ENCODE measurements around the gene RALGPS1.

Gene RALGPS1

DNA sequence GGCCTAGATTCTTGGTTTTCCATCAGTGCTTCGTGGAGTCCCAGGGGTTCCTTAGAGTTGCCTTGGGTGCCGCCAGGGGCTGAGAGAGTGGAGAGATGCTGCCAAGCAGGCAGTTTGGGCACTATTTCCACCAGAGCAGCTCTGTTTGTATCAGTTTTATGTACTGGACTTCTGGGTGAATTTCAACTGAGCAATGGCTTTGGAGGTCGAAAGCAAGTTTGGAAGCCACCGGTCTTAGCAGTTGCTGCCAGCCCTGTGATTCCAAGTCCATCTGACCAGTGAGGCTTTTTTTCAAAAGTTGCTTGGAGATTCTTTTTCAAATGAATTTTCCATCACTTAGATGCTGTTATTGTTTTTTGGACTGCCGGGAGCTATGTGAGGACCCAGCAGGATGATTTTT lies 139.4 kb downstream of the RALGPS1 start:
- DNase-seq: no peak

DNA sequence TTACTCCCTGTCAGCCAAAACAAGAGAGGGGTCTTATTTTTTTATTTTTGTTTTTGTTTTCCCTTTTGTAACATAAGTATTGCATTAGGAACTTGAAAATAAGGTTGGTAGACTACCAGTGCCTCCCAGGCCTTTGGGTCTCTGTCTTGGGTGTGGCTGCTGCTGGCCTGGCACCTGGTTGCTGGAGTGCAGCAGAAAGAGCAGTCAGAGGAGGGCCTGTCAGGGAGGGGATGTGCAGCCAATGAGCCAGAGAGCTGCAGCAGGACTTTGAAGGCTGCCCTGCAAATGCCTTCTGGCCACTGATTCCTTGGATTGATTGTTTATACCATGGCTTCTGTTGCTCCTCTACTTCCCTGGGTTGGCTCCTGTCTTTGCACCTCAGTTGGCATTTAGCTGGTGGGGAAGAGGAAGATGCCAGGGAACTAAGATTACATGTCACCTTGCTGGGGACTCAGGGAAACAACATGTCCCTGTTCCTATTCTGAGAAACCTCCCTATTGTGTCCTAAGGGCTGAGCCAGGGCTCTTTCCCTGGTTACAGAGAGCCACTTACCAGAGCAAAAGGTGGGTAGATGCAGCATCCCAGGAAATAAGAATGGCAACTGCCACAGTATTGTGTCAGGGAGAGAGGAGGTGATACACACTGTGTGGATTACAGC lies 141.3 kb downstream of the RALGPS1 start:
- DNase-seq: no peak

DNA sequence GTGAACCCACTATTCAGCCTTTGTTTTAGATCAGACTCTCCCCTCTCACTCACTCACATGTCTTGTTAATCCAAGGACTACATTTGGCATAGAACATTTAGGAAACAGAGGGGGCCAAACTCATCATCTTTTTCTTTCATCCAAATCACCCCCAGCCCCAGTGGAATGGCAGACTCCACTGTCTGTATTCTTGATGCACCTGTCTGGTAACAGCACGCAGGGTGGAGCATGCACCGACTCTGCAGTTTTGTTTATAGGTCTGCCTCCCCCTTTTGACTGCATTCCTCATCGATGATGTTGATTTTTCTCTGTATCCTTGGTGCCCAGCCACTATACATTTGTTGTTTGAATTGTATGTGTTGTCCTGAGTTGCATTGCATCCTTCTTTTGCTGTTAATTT lies 141.9 kb downstream of the RALGPS1 start:
- no peak for DNase-seq

DNA sequence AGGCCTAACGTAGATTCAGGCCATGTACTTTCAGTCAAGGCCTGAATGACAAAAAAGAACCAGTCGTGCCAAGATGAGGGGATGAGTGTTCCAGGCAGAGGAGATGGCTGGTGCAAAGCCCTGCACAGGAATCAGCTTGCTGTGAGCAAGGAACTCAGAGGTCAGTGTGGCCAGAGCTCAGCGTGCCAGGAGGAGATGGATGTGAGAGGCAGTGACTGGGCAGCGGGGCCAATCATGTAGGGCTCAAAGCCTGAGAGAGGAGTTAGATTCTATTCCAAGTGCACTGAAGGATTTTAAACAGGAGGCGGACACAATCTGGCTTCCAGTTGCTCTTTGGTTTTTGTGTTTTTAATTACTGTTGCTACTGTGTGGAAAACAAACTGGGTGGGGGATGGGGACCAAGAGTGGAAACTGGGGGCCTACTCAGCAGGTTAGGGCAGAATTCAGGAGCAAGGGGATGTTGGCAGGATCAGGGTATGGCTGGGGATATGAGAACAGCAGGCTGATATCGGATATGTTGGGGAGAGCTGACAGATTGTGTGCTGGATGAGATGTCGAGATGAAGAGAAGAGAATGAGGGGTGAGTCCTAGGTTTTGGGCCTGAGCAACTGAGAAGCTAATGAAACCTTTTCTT lies 143.5 kb downstream of the RALGPS1 start:
- no peak for DNase-seq

DNA sequence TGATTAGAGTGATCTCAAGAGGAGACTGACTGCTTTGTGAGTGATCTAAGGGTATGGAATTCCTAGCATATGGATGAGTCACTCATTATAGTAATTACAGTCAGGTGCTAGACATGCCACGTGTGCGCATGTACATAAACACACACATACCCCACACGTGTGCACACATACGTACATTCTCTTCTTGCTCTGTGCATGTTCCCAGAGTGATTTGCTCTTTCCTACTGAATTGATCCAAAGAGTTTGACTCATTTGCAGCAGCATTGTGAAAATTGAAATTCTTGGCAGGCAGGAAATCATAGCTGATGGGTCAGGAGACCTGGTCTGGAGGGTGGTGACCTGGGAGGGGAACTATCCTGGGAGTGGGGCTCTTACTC lies 144.1 kb downstream of the RALGPS1 start:
- DNase-seq: no peak

DNA sequence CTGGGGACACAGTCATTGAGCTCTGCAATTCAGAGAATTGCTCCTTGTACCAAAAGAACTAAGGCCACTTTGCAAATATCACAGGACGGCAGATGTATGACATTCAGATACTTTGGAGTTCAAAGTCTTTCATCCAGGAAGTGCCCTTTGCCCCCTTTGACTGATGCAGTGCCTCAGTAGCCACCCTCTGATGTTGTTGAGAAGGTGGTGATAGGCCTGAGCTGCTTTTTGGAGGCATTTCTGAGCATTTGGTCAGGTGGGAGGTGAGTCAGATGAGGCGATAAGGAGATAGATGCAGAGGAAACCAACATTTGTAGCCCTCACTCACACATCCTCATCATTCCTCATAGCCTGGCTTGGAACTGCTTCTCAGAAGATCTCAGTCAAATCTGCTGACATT lies 144.4 kb downstream of the RALGPS1 start:
- no peak for DNase-seq

DNA sequence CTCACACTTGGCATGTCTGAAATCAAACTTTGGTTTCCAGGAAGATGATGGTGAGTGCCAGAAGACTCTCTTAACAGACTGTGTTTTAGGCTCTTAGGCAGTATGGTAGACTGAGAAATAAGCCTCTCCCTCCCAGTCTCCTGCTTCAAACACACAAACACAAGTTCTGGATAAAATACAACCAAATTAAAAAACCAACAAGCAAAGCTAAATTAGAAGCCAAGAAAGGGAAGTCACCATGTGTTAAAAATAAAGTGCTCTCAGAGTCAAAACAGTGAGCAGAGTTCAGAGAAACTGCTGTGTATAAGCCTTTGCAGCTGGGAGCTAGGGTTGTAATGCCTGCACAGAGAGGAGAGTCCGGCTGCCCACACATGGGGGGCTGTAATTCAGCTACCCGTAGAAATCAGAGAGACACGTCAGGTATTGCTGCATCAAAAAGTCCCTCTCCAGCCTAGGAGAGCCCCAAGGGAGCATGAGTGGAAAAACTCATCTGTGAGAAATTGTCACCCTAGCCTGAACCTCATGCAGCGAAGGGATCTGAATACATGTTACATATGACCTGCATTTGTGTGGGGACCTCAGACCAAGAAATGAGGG lies 145.3 kb downstream of the RALGPS1 start:
- no peak for DNase-seq

DNA sequence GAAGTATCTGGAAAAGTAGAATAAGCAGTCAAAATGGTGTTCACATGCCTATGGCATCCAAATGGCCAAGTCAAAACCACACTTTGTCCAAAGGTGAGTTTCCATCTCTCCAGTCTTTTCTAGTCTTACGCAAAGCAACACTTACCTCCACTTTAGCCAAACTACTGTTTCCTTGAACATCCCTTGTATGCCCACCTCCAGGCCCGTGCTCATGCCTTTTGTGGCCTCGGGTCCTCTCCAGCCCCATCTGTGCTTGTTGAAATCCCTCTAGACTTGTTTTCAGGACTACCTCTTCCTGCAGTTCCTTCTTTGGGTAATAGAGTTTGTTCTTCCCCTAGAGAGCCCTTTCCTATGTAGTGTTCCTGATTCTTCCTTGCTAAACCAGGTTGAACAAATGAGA lies 146.8 kb downstream of the RALGPS1 start:
- no peak for DNase-seq

DNA sequence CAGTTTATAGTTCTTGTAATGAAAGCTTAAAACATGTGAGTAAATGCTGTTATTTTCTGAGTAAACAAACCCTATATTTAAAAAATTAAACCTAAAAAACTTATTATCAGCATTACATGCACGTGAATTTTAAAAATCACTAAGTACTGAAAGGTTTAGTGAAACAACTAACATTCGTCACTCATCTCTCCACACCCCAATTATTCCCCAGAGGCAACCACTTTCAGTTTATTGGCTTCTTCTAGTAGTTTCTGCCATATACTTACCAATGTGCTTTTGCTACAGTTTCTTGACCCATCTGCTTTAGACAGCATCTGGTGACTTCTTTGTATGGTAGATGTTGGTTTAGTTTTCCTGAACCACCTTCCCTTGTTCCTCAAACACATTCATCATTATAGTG lies 149.8 kb downstream of the RALGPS1 start:
- DNase-seq: no peak

DNA sequence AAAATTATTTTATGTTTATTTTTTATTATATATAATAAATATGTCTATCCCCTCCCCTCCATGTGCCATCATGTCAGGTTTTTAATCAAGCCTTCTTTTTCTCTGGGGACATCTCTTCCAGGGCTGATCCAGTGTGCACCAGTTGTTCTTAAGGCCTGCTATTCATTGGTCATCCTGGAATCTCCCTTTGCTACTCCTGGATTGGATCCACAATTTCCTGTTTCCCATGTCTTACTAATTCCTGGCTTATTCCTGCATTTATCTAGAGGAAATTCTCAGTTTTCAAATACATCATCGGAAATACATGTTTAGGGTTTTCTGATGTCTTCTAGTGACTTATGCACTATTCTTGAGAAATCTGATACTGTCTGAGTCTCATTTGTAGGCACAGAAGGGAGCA lies 151.0 kb downstream of the RALGPS1 start:
- no peak for DNase-seq

DNA sequence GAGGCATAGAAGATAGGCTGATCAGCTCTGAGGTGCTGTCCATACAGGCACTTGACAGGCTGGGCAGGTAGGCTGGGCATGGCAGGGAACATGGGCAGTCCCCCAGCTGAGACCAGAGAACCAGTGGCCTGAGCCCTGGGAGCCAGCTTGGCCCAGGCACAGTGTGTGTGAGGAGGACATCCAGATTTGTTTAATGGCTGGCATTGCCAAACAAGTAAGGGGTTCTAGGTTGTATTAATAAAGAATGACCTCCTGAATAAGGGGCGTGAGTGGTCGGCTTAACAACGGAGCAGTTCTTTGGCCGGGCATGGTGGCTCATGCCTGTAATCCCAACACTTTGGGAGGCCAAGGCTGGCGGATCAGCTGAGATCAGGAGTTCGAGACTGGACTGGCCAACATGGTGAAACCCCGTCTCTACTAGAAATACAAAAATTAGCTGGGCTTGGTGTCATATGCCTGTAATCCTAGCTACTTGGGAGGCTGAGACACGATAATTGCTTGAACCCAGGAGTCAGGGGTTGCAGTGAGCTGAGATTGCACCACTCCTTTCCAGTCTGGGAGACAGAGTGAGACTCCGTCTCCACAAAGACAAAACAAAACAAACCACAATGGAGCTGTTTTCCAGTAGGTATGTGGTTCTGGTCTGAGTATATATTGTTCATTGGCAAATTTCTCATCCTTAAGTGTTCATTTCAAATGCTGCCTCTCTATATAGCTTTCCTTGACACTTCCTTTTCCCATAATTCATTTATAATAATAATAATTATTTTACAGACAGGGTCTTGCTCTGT lies 151.7 kb downstream of the RALGPS1 start:
- DNase-seq: no peak

DNA sequence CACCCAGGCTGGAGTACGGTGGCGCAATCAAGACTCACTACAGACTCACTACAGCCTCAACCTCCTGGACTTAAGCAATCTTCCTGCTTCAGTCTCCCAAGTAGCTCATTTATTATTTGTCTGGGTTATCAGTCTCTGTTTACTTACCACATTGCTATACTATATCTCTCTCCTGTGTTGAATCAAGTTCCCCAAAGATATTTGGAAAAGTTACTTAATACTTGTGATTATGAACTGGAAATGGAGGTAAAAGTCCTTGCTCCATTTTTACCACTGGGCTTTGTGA lies 152.2 kb downstream of the RALGPS1 start:
- DNase-seq: no peak

DNA sequence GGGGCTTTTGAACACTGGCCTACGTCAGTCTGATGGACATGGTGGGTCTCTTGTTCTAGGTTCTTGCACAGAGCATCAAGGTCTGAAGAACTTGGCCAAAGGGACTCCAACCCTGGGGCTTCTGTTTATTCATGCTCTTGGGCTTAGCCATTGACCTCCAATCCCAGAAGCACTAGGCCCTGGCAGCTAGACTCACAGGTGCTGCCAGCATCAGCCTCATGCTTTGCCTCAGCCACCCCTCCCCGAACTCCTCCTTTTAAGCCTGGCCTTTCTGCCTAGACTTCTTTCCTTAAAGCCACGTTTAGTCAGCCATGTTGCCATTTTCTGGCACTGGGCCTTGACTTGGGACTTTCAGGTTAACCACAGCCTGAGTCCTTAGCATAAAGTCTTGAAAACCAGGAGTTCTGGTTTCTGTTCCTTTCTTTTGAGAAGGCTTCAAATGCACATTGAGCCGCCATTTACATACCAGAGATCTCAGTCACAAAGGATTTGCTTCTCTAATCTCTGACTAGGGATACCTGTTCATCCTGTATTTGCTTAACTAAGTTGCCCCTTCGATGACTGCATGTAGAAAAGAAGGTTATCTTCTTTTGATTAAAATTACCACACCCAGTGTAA lies 153.1 kb downstream of the RALGPS1 start:
- no peak for DNase-seq

DNA sequence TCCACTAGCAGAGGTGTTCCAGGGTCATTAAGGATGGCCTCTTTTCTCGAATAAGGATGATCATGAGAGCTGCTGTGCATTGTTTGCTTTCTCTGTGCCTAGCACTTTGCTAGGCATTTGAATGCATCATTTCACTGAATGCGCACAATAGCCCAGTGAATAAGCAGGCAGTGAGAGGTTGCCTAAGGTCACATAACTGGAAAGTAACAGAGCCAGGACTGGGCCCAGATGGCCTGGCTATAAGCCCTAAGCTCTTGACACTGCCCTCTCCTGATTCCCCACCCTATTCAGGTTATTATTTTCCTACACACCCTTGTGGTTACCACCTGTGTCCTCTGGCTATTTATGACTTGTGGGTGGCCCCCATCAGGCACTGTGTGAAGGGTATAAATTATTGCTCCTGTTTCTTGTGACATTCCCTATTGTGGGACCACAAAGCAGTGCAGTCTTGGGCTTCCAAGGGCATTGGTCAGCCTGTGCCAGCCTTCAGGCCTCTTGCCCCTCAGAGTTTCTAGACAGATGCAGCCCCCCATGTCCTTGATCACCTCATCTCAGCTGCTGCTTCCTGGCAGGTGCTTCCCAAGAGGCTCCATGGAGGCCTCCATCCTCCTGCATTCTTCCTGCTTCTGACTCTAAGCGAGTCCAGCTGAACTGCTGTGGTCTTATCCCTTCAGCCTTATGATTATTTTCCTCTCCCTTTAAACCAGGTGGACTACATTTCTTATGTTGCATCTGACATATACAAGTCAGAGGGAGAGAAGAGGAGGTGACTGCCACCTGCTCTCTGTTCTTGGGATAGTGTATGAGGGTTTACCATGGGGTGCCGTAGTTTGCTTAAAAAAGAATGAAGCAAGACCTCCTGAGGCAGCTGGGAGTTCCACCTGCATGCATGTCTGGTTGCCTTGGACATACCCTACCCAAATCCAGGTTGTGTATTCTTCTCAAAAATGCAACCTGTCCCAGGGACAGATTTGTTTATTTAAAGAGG lies 160.3 kb downstream of the RALGPS1 start:
- DNase-seq: no peak

DNA sequence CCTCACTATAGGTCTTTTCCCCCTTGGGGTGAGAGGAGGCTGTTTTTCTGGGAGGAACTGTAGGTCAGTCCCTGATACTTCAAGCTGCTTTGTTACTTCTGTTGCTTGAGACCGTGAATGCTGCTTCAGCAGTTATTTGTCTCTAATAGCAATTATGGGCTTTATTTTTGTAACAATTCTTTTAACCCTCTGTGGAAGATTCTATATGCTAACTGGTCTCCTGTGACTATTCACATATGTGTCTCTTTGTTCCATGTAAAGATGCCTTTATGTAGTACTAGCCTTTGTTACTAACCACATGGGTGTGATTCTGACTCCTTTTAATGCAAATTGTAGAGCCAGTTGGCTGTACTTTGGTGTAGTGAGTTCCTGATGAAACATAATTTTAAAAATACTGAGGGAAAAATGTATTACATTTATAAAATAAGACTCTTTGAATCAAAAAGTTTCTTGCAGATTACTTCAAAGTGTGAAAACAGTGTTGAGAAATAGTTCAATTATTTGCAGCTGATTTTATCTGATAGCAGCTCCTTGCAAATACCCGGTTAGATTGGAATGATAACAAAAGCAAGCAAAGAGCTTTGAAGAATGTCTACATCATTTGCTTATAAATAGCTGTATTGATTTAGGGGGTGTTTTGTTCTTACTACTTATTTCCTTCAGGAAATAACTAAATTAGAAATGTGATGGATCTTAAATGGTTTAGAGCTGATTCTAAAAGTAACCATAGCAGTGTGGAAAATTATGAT lies 161.2 kb downstream of the RALGPS1 start:
- no peak for DNase-seq

DNA sequence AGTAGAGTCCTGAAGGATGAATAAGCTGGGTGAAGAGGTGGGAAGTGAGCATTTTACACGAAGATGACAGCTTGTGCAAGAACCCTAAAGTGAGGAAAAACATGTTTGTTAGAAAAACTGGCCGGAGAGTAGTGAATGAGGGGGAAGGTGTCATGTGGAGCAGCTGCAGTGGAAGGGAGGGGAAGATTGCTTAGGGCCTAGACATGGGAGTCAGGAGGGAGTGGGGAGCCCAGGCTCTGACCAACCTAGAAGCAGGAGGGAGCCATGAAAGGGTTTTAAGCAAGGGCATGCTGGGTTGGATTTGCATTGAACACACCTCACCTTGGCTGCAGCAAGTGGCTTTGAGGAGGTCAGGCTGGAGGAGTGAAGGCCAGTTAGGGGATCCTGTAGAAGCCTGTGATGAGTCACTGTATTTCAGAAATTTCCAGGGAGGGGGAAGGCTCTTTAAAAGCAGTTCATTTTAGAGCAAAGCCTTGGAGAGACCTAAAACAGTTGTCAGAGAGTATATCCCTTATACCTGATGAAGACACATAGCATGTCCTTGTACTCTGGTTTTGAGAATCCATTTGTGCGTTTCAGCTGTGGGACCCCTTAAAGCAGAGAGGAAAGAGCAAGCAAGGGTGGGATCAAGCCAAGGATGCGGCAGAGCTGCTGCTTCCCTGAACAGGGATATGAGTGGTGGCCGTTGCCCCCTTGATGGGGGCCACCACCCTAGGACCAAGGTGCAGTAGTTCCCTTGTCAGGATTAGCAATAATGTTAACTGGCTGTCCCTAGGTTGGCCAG lies 162.5 kb downstream of the RALGPS1 start:
- no peak for DNase-seq

DNA sequence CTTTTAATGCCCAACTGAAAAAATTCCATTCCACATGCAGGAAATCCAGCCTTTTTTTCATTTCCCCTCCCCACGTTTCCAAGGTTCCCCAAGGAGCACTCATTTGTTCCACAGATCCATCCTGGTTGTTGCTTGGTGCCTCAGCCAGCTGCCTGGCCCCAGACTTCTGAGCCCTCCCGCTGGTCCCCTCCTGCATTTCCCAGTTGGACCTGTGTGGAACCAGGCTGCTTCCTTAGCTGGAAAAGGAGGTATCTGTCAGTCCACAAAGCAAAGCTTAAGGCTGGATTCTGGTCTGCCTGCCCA lies 163.0 kb downstream of the RALGPS1 start:
- DNase-seq: no peak

DNA sequence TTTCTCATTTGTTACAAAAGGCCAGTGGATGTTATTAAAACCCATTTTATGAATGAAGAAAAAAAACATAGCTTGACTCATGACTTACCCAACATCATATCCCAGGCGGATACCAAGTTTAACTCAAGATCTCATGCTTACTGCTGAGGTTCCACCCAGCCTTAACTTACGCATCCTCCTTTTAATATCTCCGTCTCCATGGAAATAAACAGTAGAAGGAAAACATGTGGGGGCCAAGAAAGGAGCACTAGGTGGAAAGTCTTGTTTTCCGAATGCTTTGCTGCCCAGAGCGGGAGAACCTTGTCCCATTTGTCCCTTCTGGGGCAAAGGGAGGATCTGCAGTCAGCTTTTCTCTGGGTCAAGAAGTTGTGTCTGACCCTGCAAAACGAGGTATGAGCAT lies 163.8 kb downstream of the RALGPS1 start:
- no peak for DNase-seq

DNA sequence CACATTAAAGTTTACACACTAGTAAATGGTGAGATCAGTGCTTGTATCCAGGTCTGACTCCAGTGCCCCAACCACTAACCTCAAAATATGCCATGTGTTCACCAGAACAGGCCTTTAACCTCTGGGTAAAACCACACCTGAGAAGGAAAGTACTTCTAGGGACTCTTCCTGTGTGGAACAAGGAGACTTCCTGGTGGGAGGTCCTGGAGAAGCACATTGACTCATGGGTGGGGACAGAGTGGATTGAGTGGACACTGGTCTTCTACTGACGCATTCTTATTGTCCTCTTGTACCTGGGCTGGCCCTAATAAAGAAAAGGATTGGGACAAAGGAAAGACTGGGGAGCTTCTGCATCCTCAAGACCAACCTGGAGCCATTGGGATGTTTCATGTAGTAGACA lies 164.4 kb downstream of the RALGPS1 start:
- no peak for DNase-seq

DNA sequence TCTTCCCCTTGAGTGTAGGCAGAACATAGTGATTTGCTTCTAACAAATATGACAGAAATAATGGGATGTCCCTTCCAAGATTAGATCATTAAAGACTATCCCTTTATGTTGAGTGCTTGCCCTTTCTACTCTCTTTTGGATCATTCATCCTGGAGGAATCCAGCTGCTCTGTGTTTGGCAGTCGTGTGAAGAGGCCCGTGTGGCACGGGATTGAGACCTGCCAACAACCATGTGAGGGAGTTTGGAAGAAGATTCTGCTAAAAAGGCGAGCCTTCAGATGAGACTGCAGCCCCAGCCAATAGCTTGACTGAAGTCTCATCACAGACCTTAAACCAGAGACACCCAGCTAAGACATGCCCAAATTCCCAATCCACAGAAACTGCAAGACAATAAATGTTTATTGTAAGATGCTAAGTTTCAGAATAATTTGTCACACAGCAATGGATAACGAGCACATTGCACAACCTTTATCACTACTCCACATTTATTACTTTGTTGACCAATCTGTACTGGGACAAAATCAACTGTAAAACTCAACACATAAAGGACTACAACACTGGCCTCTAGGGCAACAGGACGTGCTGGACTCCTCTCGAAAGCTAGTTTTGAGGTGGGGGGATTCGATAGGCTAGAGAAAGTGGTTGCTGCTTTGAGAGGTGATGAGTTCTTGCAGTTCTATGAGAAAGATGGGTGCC lies 165.0 kb downstream of the RALGPS1 start:
- no peak for DNase-seq

Measured in T-helper 9 cell (primary cell).